ENCODE results near the gene RAB11B. TPM values are rescaled to one million over a fixed set of nuclear protein-coding genes. Genes with fewer than 3 reads are reported as not detected.

The RAB11B gene
- total and polyA plus RNA-seq, 2 of the 13 experiments (the other 11 are each of a cell fraction or from before 2014, with no cell fraction given): 6.0 to 28.4 TPM

- TF ChIP-seq FUBP1 (CRISPR knock-in tag; IDR thresholded peaks at IDR 0.05; ENCODE audit: borderline replicate concordance) (0 out of 2 replicates have a peak, but pooled peaks have one; percentile 38), MAF1 (CRISPR knock-in tag; IDR thresholded peaks at IDR 0.05; ENCODE audit: borderline replicate concordance) (no peak), ZNF562 (CRISPR knock-in tag; IDR thresholded peaks at IDR 0.05; ENCODE audit: borderline replicate concordance) (no peak), ZNF569 (CRISPR knock-in tag; IDR thresholded peaks at IDR 0.05; ENCODE audit: borderline replicate concordance) (no peak), ZNF292 (CRISPR knock-in tag; IDR thresholded peaks at IDR 0.05; ENCODE audit: borderline replicate concordance, low read depth) (0 out of 2 replicates have a peak, but pooled peaks have one; percentile 36), SMAD3 (CRISPR knock-in tag; IDR thresholded peaks at IDR 0.05) (peak; percentile 59; the same call in 1 of the 2 replicates), KLF6 (CRISPR knock-in tag; IDR thresholded peaks at IDR 0.05) (0 out of 2 replicates have a peak, but pooled peaks have one; percentile 42), RNF2 (conservative IDR thresholded peaks at IDR 0.05; ENCODE audit: low read depth) (peak; percentile 31; the same call in 1 of the 2 replicates), TBX2 (CRISPR knock-in tag; IDR thresholded peaks at IDR 0.05; ENCODE audit: borderline replicate concordance) (peak; percentile 96), MTA3 (CRISPR knock-in tag; IDR thresholded peaks at IDR 0.05) (no peak), ZMYM2 (CRISPR knock-in tag; IDR thresholded peaks at IDR 0.05) (peak; percentile 99), MAZ (IDR thresholded peaks at IDR 0.05; ENCODE audit: borderline replicate concordance, low read depth, low read length) (peak; percentile 35; the same call in 1 of the 2 replicates), MAZ (CRISPR knock-in tag; IDR thresholded peaks at IDR 0.05; ENCODE audit: low read depth) (0 out of 2 replicates have a peak, but pooled peaks have one; percentile 45), CEBPG (CRISPR knock-in tag; IDR thresholded peaks at IDR 0.05) (peak; percentile 60), ZNF354B (CRISPR knock-in tag; IDR thresholded peaks at IDR 0.05) (peak; percentile 32; the same call in 1 of the 2 replicates), ZNF674 (CRISPR knock-in tag; IDR thresholded peaks at IDR 0.05; ENCODE audit: low read depth) (no peak), ZNF282 (IDR thresholded peaks at IDR 0.05; ENCODE audit: partially characterized antibody) (no peak), RFX1 (IDR thresholded peaks at IDR 0.05) (no peak), REXO4 (CRISPR knock-in tag; IDR thresholded peaks at IDR 0.05; ENCODE audit: borderline replicate concordance) (no peak), SP2 (CRISPR knock-in tag; IDR thresholded peaks at IDR 0.05) (peak; percentile 44; the same call in 1 of the 2 replicates), HOXA3 (CRISPR knock-in tag; IDR thresholded peaks at IDR 0.05) (peak; percentile 85), ZNF749 (CRISPR knock-in tag; IDR thresholded peaks at IDR 0.05; ENCODE audit: borderline replicate concordance) (0 out of 2 replicates have a peak, but pooled peaks have one; percentile 40)
- TF ChIP-seq, protein P1, sequence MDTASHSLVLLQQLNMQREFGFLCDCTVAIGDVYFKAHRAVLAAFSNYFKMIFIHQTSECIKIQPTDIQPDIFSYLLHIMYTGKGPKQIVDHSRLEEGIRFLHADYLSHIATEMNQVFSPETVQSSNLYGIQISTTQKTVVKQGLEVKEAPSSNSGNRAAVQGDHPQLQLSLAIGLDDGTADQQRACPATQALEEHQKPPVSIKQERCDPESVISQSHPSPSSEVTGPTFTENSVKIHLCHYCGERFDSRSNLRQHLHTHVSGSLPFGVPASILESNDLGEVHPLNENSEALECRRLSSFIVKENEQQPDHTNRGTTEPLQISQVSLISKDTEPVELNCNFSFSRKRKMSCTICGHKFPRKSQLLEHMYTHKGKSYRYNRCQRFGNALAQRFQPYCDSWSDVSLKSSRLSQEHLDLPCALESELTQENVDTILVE (CRISPR knock-in tag; IDR thresholded peaks at IDR 0.05): peak; percentile 64; the same call in 1 of the 2 replicates
- TF ChIP-seq, protein P2, sequence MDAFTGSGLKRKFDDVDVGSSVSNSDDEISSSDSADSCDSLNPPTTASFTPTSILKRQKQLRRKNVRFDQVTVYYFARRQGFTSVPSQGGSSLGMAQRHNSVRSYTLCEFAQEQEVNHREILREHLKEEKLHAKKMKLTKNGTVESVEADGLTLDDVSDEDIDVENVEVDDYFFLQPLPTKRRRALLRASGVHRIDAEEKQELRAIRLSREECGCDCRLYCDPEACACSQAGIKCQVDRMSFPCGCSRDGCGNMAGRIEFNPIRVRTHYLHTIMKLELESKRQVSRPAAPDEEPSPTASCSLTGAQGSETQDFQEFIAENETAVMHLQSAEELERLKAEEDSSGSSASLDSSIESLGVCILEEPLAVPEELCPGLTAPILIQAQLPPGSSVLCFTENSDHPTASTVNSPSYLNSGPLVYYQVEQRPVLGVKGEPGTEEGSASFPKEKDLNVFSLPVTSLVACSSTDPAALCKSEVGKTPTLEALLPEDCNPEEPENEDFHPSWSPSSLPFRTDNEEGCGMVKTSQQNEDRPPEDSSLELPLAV (CRISPR knock-in tag; conservative IDR thresholded peaks at IDR 0.05; ENCODE audit: low read depth): no peak
Observed at GRCh38 chr19:8373867-8374813, 16.0 kb upstream of the RAB11B start (continued).
